Measurements from ENCODE around the gene MMP17. TPM values are rescaled to one million over a fixed set of nuclear protein-coding genes. Genes with fewer than 3 reads are reported as not detected.

MMP17 gene
- total and polyA plus RNA-seq, 4 donors: 1.0 to 5.4 (median 3.6) TPM

GRCh38 chr12:131848753-131849152, 20.6 kb downstream of the MMP17 start:
- ATAC-seq (ENCODE audit: low FRiP score) (no peak), DNase-seq (no peak)
- Histone ChIP-seq H3K27ac (ENCODE audit: low read depth in 1 of 2, low read length in 2 of 2) (no peak overlapping the region), H3K4me3 (ENCODE audit: low read length in 2 of 2) (no peak overlapping the region), H3K36me3 (ENCODE audit: control insufficient read depth in 1 of 2, insufficient read depth in 2 of 2, low read length in 1 of 2) (no peaks in the 10 kb centered on the region), H3K4me1 (ENCODE audit: control insufficient read depth in 1 of 2, insufficient read depth in 2 of 2, low read length in 2 of 2) (no peaks in the 10 kb centered on the region), H3K27me3 (ENCODE audit: control insufficient read depth in 1 of 2, insufficient read depth in 2 of 2, low read length in 1 of 2) (no peaks in the 10 kb centered on the region), H3K9me3 (ENCODE audit: control insufficient read depth, low read length) (no peaks in the 10 kb centered on the region)
- intact Hi-C loops (cut with DNase I): no loop called here
- WGBS, 2 donors: 75 to 78% methylated on average over 24 of the region's 24 CpGs

- Histone ChIP-seq H3K27ac (ENCODE audit: low read depth in 1 of 2, low read length in 2 of 2) (no peak overlapping the region), H3K36me3 (ENCODE audit: control insufficient read depth in 1 of 2, insufficient read depth in 2 of 2, low read length in 1 of 2) (no peaks in the 10 kb centered on the region)
- intact Hi-C loops (cut with DNase I): loop anchor here in 1 of 2 donors (5.0 kb wide), 1 partner anchor 97 kb away; the partner anchor contains the start of gene EP400
Observed at GRCh38 chr12:131849700-131850553, 21.7 kb downstream of the MMP17 start.

GRCh38 chr12:131850856-131851559, 22.8 kb downstream of the MMP17 start:
- intact Hi-C loops (cut with DNase I): loop anchor here in 1 of 2 donors (1.0 to 5.0 kb wide), 2 partner anchors 96 to 150 kb away; partner anchors contain the start of gene EP400
- 71 to 85% methylated on average over 39 to 41 of the region's 41 CpGs for WGBS, 2 donors

More at GRCh38 chr12:131849700-131850553, 21.7 kb downstream of the MMP17 start:
- H3K4me1 ChIP-seq (ENCODE audit: control insufficient read depth in 1 of 2, insufficient read depth in 2 of 2, low read length in 2 of 2): no peaks in the 10 kb centered on the region
- no peaks in the 10 kb centered on the region for H3K27me3 ChIP-seq (ENCODE audit: control insufficient read depth in 1 of 2, insufficient read depth in 2 of 2, low read length in 1 of 2)
- H3K9me3 ChIP-seq (ENCODE audit: control insufficient read depth, low read length): no peaks in the 10 kb centered on the region
- ATAC-seq (ENCODE audit: low FRiP score): no peak
- no peak overlapping the region for H3K4me3 ChIP-seq (ENCODE audit: low read length in 2 of 2)
- 88% methylated on average over 44 to 47 of the region's 47 CpGs for WGBS, 2 donors
- DNase-seq: no peak

GRCh38 chr12:131851741-131852550, 23.8 kb downstream of the MMP17 start:
- intact Hi-C loops (cut with DNase I): loop anchor here in 1 of 2 donors (1.0 to 5.0 kb wide), 2 partner anchors 95 to 149 kb away; partner anchors contain the start of gene EP400
- 85 to 87% methylated on average over 32 to 37 of the region's 37 CpGs for WGBS, 2 donors
- no peaks in the 10 kb centered on the region for H3K4me1 ChIP-seq (ENCODE audit: control insufficient read depth in 1 of 2, insufficient read depth in 2 of 2, low read length in 2 of 2)
- H3K4me3 ChIP-seq (ENCODE audit: low read length in 2 of 2): no peak overlapping the region
- H3K27me3 ChIP-seq (ENCODE audit: control insufficient read depth in 1 of 2, insufficient read depth in 2 of 2, low read length in 1 of 2): no peaks in the 10 kb centered on the region
- DNase-seq (peak; percentile 40 to 75), ATAC-seq (ENCODE audit: low FRiP score) (no peak)
- H3K27ac ChIP-seq (ENCODE audit: low read depth in 1 of 2, low read length in 2 of 2): no peak overlapping the region
- H3K9me3 ChIP-seq (ENCODE audit: control insufficient read depth, low read length): no peaks in the 10 kb centered on the region
- no peaks in the 10 kb centered on the region for H3K36me3 ChIP-seq (ENCODE audit: control insufficient read depth in 1 of 2, insufficient read depth in 2 of 2, low read length in 1 of 2)

More at GRCh38 chr12:131850856-131851559, 22.8 kb downstream of the MMP17 start:
- H3K9me3 ChIP-seq (ENCODE audit: control insufficient read depth, low read length): no peaks in the 10 kb centered on the region
- H3K4me3 ChIP-seq (ENCODE audit: low read length in 2 of 2): no peak overlapping the region
- peak; percentile 74 for ATAC-seq (ENCODE audit: low FRiP score)
- DNase-seq: peak in 1 of 2 donors; percentile 77
- no peaks in the 10 kb centered on the region for H3K4me1 ChIP-seq (ENCODE audit: control insufficient read depth in 1 of 2, insufficient read depth in 2 of 2, low read length in 2 of 2)
- no peak overlapping the region for H3K27ac ChIP-seq (ENCODE audit: low read depth in 1 of 2, low read length in 2 of 2)
- H3K27me3 ChIP-seq (ENCODE audit: control insufficient read depth in 1 of 2, insufficient read depth in 2 of 2, low read length in 1 of 2): no peaks in the 10 kb centered on the region
- H3K36me3 ChIP-seq (ENCODE audit: control insufficient read depth in 1 of 2, insufficient read depth in 2 of 2, low read length in 1 of 2): no peaks in the 10 kb centered on the region

GRCh38 chr12:131852551-131853299, 24.5 kb downstream of the MMP17 start:
- H3K9me3 ChIP-seq (ENCODE audit: control insufficient read depth, low read length): no peaks in the 10 kb centered on the region
- ATAC-seq (ENCODE audit: low FRiP score): no peak
- no peaks in the 10 kb centered on the region for H3K27me3 ChIP-seq (ENCODE audit: control insufficient read depth in 1 of 2, insufficient read depth in 2 of 2, low read length in 1 of 2)
- DNase-seq: peak in 1 of 2 donors; percentile 44
- intact Hi-C loops (cut with DNase I): loop anchor here in 1 of 2 donors (5.0 kb wide), 1 partner anchor 95 kb away; the partner anchor contains the start of gene EP400
- H3K36me3 ChIP-seq (ENCODE audit: control insufficient read depth in 1 of 2, insufficient read depth in 2 of 2, low read length in 1 of 2): no peaks in the 10 kb centered on the region
- H3K4me1 ChIP-seq (ENCODE audit: control insufficient read depth in 1 of 2, insufficient read depth in 2 of 2, low read length in 2 of 2): no peaks in the 10 kb centered on the region
- H3K4me3 ChIP-seq (ENCODE audit: low read length in 2 of 2): no peak overlapping the region
- H3K27ac ChIP-seq (ENCODE audit: low read depth in 1 of 2, low read length in 2 of 2): no peak overlapping the region
- WGBS, 2 donors: 58 to 69% methylated on average over 24 of the region's 24 CpGs

GRCh38 chr12:131853832-131854797, 25.9 kb downstream of the MMP17 start:
- intact Hi-C loops (cut with DNase I): loop anchor here in 1 of 2 donors (5.0 kb wide), 1 partner anchor 93 kb away; the partner anchor contains the start of gene EP400
- Histone ChIP-seq H3K4me1 (ENCODE audit: control insufficient read depth in 1 of 2, insufficient read depth in 2 of 2, low read length in 2 of 2) (no peaks in the 10 kb centered on the region), H3K27me3 (ENCODE audit: control insufficient read depth in 1 of 2, insufficient read depth in 2 of 2, low read length in 1 of 2) (no peaks in the 10 kb centered on the region), H3K36me3 (ENCODE audit: control insufficient read depth in 1 of 2, insufficient read depth in 2 of 2, low read length in 1 of 2) (no peaks in the 10 kb centered on the region), H3K9me3 (ENCODE audit: control insufficient read depth, low read length) (no peaks in the 10 kb centered on the region), H3K4me3 (ENCODE audit: low read length in 2 of 2) (no peak overlapping the region), H3K27ac (ENCODE audit: low read depth in 1 of 2, low read length in 2 of 2) (no peak overlapping the region)
- 90 to 91% methylated on average over 35 of the region's 35 CpGs for WGBS, 2 donors
- DNase-seq (peak in 1 of 2 donors; percentile 27), ATAC-seq (ENCODE audit: low FRiP score) (no peak)

GRCh38 chr12:131854861-131855476, 26.8 kb downstream of the MMP17 start:
- DNase-seq (peak in 1 of 2 donors; percentile 32), ATAC-seq (ENCODE audit: low FRiP score) (no peak)
- Histone ChIP-seq H3K4me1 (ENCODE audit: control insufficient read depth in 1 of 2, insufficient read depth in 2 of 2, low read length in 2 of 2) (no peaks in the 10 kb centered on the region), H3K27me3 (ENCODE audit: control insufficient read depth in 1 of 2, insufficient read depth in 2 of 2, low read length in 1 of 2) (no peaks in the 10 kb centered on the region), H3K36me3 (ENCODE audit: control insufficient read depth in 1 of 2, insufficient read depth in 2 of 2, low read length in 1 of 2) (no peaks in the 10 kb centered on the region), H3K27ac (ENCODE audit: low read depth in 1 of 2, low read length in 2 of 2) (no peak overlapping the region), H3K4me3 (ENCODE audit: low read length in 2 of 2) (no peak overlapping the region), H3K9me3 (ENCODE audit: control insufficient read depth, low read length) (no peaks in the 10 kb centered on the region)
- intact Hi-C loops (cut with DNase I): loop anchor here in 1 of 2 donors (5.0 kb wide), 1 partner anchor 92 kb away; the partner anchor contains the start of gene EP400
- 85 to 88% methylated on average over 16 of the region's 16 CpGs for WGBS, 2 donors
